WTC11 (cell line): Measurements from ENCODE around the gene B3GALNT1.

Source experiments
- ATF1 ChIP-seq: sonication (generic); formaldehyde crosslinking; IDR thresholded peaks from 2 replicates; pipeline ENCODE4 v1.8.1; 2023; ENCODE audit warnings: mild to moderate bottlenecking, moderate library complexity, missing genetic modification reagents
- NR2C2 ChIP-seq: sonication (generic); formaldehyde crosslinking; IDR thresholded peaks from 2 replicates; pipeline ENCODE4 v1.8.0; 2022; ENCODE audit warnings: mild to moderate bottlenecking, missing genetic modification reagents
- TF ChIP-seq, protein P1 (sequence below): sonication (generic); formaldehyde crosslinking; IDR thresholded peaks from 2 replicates; pipeline ENCODE4 v1.8.1; 2022; ENCODE audit warnings: mild to moderate bottlenecking, missing genetic modification reagents, moderate library complexity, borderline replicate concordance
- TF ChIP-seq, protein P2 (sequence below): fragments of 200-600 bp; IDR thresholded peaks from 2 replicates; pipeline ENCODE4 v1.8.0; 2022; ENCODE audit warnings: antibody characterized with exemption
- TF ChIP-seq, protein P3 (sequence below): sonication (generic); formaldehyde crosslinking; IDR thresholded peaks from 2 replicates; pipeline ENCODE4 v1.8.0; 2022; ENCODE audit warnings: missing genetic modification reagents

- TF ChIP-seq, protein P1, sequence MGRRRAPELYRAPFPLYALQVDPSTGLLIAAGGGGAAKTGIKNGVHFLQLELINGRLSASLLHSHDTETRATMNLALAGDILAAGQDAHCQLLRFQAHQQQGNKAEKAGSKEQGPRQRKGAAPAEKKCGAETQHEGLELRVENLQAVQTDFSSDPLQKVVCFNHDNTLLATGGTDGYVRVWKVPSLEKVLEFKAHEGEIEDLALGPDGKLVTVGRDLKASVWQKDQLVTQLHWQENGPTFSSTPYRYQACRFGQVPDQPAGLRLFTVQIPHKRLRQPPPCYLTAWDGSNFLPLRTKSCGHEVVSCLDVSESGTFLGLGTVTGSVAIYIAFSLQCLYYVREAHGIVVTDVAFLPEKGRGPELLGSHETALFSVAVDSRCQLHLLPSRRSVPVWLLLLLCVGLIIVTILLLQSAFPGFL (CRISPR knock-in tag): no peak
- TF ChIP-seq NR2C2: no peak
- TF ChIP-seq, protein P2, sequence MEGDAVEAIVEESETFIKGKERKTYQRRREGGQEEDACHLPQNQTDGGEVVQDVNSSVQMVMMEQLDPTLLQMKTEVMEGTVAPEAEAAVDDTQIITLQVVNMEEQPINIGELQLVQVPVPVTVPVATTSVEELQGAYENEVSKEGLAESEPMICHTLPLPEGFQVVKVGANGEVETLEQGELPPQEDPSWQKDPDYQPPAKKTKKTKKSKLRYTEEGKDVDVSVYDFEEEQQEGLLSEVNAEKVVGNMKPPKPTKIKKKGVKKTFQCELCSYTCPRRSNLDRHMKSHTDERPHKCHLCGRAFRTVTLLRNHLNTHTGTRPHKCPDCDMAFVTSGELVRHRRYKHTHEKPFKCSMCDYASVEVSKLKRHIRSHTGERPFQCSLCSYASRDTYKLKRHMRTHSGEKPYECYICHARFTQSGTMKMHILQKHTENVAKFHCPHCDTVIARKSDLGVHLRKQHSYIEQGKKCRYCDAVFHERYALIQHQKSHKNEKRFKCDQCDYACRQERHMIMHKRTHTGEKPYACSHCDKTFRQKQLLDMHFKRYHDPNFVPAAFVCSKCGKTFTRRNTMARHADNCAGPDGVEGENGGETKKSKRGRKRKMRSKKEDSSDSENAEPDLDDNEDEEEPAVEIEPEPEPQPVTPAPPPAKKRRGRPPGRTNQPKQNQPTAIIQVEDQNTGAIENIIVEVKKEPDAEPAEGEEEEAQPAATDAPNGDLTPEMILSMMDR: no peak
- no peak for TF ChIP-seq ATF1 (CRISPR knock-in tag)
- TF ChIP-seq, protein P3, sequence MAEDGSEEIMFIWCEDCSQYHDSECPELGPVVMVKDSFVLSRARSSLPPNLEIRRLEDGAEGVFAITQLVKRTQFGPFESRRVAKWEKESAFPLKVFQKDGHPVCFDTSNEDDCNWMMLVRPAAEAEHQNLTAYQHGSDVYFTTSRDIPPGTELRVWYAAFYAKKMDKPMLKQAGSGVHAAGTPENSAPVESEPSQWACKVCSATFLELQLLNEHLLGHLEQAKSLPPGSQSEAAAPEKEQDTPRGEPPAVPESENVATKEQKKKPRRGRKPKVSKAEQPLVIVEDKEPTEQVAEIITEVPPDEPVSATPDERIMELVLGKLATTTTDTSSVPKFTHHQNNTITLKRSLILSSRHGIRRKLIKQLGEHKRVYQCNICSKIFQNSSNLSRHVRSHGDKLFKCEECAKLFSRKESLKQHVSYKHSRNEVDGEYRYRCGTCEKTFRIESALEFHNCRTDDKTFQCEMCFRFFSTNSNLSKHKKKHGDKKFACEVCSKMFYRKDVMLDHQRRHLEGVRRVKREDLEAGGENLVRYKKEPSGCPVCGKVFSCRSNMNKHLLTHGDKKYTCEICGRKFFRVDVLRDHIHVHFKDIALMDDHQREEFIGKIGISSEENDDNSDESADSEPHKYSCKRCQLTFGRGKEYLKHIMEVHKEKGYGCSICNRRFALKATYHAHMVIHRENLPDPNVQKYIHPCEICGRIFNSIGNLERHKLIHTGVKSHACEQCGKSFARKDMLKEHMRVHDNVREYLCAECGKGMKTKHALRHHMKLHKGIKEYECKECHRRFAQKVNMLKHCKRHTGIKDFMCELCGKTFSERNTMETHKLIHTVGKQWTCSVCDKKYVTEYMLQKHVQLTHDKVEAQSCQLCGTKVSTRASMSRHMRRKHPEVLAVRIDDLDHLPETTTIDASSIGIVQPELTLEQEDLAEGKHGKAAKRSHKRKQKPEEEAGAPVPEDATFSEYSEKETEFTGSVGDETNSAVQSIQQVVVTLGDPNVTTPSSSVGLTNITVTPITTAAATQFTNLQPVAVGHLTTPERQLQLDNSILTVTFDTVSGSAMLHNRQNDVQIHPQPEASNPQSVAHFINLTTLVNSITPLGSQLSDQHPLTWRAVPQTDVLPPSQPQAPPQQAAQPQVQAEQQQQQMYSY: no peak
Measured at GRCh38 chr3:161107311-161107710, 2.2 kb upstream of the B3GALNT1 start.
